Urothelium cell line (cell line): ENCODE data around the gene HRAS.

Experiments used
- DNase-seq: peaks from one replicate; pipeline ENCODE4 v3.0.0; 2011; ENCODE audit warnings: low spot score, mixed read lengths
- FAIRE-seq: peaks from 2 replicates; lab custom pipeline; 2011; peaks lifted over from hg19 to GRCh38; lab: Jason Lieb, UNC

HRAS gene

DNA sequence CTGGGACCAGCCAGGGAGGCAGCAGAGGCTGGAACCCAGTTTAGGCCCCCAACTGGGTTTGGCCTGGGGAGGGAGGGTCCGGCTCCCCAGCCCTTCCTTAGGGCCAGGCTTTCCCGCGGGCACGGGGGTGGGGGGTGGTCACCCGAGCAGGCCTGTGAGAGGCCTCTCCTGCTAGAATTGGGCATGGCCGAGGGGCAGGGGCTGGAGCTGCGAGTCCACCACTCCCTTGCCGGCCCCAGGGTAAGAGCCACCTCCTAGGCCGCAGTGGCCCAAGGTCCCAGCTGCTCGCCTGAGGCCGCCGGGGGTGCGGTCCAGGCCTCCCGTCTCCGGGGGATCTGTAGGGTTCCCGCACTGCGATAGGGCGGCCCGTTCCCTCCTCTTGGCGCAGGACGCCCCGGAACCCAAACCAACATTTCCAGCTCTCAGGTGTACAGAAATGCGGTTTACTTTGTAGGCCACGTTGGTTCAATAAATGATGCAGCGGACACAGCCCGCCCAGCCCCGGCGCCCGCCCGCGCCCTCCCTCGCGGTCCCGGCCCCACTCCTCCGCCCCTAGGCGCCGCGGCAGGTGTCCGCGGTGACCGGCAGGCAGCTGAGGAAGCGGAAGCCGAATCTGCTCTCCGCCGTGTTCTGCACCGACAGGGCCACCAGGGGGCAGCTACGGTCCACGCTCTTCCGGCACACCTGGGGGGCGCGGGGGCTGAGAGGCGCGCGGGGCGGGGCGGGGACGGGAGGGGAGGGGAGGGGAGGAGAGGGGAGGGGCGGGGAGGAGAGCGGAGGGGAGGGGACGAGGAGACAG is 19.3 kb upstream of the HRAS start:
- DNase-seq (peak; percentile 64), FAIRE-seq (no peak)

DNA sequence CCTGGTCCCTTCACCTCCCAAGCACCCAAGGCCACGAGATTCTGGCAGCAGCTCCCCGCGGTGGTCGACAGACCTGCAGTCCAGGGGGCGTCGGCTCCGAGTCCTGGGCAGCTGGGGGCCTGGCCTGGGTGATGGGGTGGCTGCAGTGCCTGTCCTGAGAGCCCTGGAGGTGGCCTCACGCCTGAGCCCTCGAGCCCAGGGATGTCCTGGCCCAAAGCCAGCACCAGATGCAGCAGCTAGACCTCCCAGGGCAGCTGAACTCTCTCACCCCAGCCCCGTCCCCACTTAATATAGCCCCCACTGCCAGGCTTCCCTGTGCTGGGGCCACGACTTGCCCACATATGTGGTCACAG is 18.6 kb upstream of the HRAS start:
- no peak for FAIRE-seq
- DNase-seq: no peak

DNA sequence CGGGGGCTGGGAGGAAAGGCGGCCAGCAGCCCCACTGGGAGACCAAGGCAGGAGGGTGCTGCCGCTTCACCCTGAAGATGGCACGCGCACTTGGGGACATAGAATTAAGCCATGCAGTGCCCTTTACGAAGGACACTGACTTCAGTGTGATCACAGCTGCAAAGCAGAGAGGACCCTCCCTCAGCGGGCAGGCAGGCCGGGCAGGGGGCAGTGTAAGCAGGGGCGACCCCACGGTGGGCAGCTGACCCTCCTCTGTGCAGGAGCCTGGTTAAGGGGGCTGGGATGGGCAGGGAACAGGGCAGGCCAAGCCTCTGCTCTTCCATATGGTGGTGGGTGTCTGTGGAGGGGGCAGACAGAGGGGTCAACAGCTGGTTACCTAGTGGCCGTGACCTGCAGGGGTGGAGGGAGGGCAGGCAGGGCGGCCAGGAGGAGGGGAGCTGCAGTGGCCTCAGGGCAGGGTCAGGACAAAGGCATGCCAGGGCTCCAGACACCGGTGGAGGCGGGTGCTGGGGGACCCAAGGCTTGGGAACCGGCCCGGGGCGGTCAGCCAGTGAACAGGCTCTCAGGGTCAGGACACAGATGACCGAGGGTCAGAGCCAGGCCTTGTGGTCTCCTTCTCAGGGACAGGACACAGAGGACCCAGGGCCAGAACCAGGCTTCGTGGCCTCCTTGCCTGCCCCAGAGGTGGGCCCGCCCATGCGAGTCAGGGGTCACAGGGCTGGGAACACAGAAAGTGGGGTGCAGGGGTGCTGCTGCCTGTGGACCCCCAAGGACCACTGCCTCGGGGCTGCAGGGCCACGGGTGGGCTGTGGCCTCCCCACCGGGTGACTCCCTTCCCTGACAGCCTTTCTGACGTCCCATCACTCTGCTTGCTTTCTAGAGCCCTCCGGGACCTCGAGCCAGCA is 18.0 kb upstream of the HRAS start:
- DNase-seq (no peak), FAIRE-seq (no peak)

DNA sequence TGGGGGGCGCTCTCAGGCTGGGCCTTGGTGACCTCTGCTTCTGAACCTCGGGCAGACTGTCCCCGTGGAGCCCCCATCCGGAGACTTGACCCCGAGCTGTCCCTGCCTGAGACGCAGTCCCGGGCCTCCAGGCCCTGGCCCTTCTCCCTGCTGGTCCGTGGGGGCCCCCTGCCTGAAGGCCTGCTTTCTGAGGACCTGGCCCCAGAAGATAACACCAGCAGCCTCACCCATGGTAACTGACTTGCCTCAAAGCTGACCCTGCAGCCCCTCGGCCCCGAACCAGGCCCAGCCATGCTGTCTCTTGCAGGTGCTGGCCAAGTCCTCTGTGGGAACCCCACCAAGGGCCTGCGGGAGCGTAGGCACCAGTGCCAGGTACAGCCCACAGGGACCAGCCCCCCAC is 16.2 kb upstream of the HRAS start:
- DNase-seq (no peak), FAIRE-seq (no peak)

DNA sequence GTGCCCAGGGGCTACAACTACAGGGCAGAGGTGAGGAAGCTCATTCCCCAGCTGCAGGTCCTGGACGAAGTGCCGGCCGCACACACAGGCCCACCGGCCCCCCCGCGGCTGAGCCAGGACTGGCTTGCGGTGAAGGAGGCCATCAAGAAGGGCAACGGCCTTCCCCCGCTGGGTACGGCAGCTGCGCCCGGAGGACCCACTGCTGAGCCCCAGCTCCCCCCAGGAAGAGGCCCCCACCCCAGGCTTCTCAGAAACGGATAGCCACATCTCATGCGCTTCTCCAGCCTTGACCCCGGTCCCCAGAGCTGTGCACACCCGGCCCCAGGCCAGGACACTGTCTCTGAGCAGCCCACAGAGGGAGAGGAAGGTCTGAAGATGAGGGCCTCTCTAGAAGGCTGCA is 15.8 kb upstream of the HRAS start:
- no peak for FAIRE-seq
- DNase-seq: no peak

DNA sequence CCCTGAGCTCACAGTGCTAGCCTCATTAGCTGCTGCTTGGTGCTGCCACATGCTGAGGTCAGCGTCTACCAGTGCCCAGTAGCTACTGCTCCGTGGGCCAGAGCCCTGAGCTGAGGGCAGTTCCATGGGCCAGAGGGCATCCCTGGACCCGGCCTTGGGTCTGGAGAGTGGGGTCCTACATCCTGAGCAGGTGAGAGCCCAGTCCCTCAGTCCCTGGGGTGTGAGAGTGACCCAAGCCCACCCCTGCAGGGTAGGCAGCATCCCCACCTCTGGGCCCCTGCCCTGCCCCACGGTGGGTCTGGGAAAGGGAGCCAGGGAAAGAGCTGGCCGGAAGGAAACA is 15.3 kb upstream of the HRAS start:
- no peak for DNase-seq
- no peak for FAIRE-seq

DNA sequence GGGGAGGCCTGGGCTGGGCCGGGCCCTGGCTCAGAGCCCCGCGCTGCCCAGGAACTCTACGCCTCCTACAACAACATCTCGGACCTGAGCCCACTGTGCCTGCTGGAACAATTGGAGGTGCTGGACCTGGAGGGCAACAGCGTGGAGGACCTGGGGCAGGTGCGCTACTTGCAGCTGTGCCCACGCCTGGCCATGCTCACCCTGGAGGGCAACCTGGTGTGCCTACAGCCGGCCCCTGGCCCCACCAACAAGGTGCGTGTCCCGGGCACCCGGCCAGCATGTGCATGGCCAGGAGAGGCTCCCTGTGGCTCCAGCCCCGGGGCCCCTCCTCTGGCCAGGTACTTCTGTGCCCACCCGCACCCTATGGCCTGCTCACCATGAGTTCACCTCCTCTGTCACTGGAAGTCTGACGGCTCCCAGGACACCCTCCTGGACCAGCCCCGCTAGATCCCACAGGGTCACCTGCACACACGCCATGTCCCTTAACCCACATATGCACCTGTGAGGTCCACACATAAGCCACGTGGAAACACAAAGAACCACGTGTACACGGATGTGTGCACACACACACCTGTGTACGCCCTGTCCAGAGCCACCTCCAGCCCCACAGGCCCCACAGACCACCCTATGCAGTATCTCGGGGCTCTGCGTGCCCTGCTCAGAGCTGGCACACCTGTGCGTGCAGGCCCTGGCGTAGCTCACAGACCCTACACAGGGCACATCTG is 14.8 kb upstream of the HRAS start:
- no peak for DNase-seq
- FAIRE-seq: no peak

DNA sequence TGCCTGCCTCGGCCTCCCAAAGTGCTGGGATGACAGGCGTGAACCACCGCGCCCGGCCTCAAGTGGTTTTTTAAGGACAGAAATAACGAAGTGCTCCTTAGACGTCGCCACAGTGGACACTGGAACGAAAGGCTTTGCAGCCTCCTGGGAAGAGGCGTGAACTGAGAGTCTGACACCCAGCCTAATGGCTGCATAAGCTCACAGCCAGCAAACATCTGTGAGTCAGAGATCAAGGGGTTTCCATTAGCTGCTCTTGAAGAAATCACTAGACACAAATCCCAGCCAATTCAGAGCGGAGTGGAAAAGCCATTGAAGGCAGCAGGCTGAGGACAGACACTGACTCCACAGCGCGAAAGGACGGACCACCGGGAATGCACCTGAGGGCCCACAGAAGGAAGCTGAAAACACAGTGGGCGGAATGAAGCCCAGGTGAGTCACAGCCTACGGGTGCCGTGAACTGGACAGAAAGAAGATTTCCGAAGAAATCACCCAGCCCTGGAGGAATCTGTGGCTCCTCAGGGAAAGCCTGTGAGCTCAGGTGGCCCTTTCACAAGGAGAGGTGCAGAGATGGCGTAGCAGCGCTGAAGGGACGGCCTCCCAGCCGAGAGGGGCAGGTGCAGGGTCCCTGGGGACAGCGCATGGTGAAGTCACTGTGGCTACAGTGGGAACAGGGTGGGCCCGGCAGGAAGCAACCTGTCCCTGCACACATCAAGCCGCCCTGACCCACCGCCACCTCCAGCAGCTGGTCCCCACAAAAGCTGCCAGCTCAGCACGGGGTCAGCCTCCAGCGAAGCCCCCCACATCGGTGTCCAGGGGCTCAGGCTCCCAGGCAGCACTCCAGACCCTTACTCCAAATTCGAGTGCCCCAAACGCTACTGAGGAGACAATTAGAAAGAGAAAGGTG is 13.6 kb upstream of the HRAS start:
- no peak for FAIRE-seq
- DNase-seq: no peak

DNA sequence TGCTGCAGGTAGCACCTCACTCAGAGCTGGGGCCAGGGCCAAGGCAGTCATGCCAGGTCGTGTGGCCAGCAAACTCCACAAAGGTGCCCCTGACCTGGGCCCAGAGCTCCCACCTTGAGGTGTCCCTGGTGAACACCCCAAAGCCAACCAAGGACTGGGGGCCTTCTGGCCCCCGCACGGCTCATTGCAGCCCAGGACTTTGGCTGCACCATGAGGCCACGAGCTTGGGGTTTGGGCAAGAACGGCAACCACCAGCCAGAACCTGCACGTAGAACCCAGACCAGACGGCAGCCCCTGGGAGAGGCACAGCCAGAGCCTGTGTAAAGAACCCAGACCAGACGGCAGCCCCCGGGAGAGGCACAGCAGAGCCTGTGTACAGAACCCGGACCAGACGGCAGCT is 9.8 kb upstream of the HRAS start:
- no peak for FAIRE-seq

DNA sequence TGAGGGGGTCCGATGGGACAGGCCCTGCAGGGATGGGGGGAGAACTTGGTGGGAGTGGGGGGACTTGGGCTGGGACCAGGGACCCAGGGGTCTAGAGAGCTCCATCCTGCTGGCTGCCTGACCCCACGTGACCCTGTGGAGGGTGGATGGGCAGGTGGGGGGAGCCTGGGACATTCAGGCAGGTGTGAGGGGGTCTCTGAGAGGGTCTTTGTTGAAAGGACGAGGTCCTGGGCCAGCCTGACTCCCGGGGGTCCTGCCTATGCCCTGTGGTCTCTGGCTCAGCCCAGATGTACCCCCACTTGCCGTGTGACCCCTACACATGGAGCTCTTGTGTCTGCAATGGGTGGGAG is 9.4 kb upstream of the HRAS start:
- no peak for DNase-seq
- no peak for FAIRE-seq

More for the DNA sequence above, 9.8 kb upstream of the HRAS start:
- DNase-seq: no peak

DNA sequence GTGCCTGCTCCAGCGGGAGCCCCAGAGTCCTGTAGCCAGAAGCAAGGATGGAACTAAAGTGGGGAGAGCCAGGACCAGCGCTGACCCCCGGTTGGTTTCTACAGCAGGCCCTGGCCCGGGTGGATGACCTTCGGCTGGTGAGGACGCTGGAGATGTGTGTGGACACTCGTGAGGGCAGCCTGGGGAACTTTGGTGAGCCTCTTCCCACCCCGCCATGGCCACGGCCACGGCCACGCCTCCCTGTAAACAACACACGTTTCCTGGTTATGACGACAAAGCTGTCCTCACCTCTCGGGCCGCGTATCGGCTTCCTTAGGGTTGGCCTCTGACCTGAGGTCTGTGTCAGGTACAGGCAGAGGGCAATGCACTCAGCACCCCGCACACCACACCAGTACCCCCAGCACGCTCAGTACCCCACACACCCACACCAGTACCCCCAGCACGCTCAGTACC is 6.1 kb upstream of the HRAS start:
- DNase-seq (no peak), FAIRE-seq (no peak)

DNA sequence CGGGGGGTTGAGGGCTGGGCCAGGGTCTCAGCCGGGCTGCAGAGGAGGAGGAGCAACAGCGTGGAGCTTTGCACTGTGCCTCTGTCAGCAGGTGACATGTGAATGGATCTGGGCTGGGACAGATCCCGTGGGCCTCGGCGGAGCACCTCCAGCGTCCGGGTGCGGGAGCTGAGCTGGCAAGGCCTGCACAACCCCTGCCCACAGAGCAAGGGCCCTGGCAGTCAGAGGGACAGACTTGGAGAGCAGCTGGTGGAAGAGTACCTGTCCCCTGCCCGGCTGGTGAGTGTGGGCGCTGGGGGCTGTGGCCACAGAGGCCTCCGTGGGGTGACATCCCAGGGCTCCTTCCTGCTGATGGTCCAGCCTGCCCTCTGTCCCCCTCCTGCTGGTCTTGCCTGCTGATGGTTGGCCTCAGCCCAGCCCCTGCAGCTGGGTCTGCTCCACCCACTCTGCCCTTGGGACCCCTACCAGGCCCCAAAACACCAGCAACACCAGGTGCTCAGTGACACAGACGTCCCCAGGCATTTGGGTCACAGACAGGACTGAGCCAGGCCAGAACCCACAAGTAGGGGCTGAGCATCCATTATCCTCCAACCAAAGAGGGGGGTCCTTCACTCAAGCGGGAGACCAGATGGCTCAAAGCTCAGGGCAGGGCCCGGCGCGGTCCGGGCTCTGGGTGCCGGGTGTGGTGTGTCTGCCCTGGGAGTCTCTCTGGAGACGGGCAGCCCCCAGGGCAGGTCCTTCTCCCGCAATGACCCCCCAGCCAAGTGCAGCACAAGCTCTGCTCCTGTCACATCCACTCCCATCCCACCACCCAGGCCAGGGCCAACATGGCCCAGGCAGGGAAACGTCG is 5.4 kb upstream of the HRAS start:
- DNase-seq: no peak
- FAIRE-seq: no peak

DNA sequence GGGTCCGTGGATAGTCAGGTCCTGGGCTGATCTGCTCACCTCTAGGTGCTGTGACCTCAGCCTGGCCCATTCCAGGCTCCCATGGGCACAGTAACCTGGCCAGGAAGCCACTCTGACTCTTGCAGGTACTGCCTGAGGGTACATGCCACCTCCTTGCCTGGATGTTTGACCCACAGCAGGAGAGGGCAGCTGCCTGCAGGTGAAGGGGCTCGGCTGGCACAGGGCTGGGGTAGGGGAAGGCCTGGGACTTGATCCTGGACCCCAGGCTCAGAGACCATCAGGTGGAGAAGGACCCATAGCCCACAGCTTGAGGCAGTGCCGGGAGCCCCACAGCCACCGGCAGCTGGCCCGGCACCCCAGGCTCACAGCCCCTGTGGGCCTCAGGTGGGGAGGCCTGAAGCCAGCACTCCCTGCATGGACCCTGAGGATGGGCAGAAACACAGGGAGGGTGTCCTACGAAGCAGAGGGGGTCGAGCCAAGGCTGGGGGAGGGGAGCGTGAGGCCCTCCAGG is 4.7 kb upstream of the HRAS start:
- FAIRE-seq (no peak), DNase-seq (no peak)

DNA sequence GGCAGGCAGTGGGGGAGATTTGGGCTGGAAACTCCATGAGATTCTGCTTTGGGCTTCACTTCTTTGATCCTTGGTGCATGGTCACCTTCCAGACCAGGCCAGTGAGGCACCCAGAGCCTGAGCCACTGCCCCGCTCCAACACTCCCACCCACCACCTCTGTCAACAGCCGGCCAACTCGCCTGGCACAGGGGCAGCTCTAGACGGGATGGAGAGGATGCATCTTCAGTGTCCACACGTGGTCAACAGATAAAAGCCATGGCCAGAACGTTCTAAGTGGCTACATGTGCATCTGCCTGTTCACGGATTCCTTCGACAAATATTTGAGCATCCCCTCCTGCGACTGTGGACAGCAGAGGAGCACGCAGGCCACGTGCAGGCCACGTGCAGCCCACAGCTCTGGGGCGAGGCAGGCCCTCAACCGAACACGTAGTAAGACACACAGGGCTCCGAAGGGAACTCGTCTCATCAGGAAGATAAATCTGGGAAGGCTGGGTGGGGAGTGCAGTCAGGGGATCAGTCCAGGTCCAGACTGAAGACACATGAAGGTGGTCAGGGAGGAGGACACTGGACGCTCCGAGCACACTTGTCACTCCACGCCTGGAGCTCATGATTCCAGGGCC is 3.2 kb upstream of the HRAS start:
- FAIRE-seq: no peak
- DNase-seq: no peak

DNA sequence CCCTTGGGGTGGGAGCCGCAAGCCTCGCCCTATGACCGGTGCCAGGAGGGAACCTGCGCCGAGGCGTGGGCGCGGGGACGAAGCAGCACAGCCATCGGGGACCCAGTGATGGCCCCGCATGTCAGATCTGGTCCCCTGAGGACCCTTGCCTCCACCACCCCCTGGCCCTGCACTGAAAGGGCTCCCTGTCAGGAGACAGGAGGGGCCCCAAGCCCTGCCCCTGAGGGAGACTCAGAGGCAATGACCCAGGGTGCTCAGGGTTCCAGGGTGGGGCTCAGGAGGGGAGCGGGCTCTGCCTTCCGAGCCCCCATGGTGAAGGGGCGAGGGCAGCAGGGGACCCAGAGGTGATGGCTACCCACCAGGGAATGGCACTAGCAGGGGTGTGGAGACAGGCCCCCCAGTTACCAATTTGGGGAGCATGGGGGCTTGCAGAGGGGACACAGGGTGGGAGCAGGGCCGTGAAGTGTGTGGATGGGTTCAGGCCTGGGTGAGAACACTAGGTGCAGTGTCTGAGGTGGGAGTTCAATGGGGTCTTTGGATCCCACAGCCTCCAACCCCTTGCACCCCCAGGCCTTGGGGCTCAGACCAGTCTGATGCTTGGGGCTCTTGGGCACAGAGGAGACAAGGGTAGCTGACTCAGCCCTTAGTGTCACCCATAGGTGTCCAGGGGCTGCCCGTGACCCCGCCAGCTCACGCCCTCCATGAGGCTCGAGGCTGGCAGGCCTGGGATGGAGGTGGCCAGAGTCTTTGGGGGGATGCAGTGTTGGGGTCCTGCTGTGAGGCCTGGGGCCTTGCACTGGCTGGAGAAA is 2.5 kb upstream of the HRAS start:
- no peak for FAIRE-seq

DNA sequence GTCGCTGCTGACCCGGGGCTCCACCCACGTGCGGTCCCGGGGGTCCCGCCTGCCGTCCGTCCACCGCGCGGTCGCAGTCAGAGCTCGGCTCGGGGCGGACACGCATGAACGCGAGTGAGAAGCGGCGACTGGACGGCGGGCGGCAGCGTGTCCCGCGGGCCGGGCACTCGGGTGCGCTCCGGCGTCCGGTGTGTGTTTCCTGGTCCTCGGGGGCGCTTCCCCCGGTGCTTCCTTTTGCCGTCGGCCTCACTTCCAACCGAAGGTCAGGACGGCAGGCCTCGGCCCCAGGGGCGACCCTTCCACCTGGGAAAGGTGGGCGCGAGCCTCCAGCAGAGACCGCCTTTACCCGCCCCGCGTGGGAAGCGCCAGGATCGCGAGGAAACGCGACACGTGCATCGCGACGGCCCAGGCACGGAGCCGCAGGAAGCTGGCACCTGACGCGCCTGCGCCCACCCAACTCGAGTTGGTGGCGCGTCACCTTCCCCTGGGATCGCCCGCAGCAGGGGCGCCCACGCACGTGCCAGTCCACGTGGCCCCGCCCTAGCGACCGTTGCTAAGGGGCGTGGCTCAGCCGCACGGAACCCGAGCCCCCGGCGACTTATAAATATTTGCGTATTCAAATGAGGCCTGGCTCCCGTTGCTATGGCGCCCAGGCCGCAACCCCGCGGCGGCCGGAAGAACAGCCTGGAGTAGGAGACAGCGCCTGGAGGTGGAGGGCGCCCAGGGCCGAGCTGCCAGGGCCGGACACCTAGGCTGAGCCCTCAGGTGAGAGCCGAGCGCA is 1.7 kb upstream of the HRAS start, which contains the start of gene LRRC56:
TSS of gene LRRC56 (plus strand) at position 687 of the 781 bp plus-strand sequence. CDS start 3,158 bp downstream, outside the sequence.
- no peak for FAIRE-seq
- no peak for DNase-seq

More for the DNA sequence above, 2.5 kb upstream of the HRAS start:
- no peak for DNase-seq

DNA sequence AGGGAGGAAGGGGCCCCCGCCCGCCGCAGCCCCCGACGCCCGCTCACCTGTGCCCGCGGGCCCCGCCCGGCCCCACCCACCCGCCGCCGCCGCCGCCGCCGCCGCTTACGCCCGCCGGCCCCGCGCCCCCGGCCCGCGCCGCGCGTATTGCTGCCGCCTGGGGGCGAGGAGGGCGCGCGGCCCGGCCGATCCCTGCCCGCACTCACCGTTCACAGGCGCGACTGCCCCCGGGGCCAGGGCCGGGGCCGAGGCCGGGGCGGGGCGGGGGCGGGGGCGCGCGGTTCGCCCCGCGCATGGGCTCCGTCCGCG is 212 bp downstream of the HRAS start:
- no peak for FAIRE-seq

More for the DNA sequence above, 212 bp downstream of the HRAS start:
- no peak for DNase-seq
